Large intestine (tissue), 3 donors: Measurements from ENCODE around the gene SORCS3. TPM values are rescaled to one million over a fixed set of nuclear protein-coding genes. Genes with fewer than 3 reads are reported as not detected.

Experiments used
- DNase-seq, 2 donors: peaks; one replicate each; pipeline versions ENCODE4 v3.0.0 to v3.0.0-alpha.2; 2013
- H3K27ac ChIP-seq: one replicate; pipeline ENCODE4 v1.5.1; 2013; ENCODE audit warnings: low read length
- H3K27me3 ChIP-seq: 2 replicates; pipeline ENCODE4 v1.6.1; 2013; ENCODE audit warnings: low read length; ENCODE audit not compliant: control insufficient read depth, insufficient read depth
- H3K36me3 ChIP-seq: 2 replicates; pipeline ENCODE4 v1.6.1; 2013; ENCODE audit warnings: low read length; ENCODE audit not compliant: control insufficient read depth, insufficient read depth
- H3K4me1 ChIP-seq: one replicate; pipeline ENCODE4 v1.6.1; 2013; ENCODE audit warnings: low read length; ENCODE audit not compliant: control insufficient read depth, insufficient read depth
- H3K4me3 ChIP-seq: one replicate; pipeline ENCODE4 v1.5.1; 2013; ENCODE audit warnings: low read length
- H3K9me3 ChIP-seq: one replicate; pipeline ENCODE4 v1.6.1; 2013; ENCODE audit warnings: mild to moderate bottlenecking, low read depth, low read length, moderate library complexity; ENCODE audit not compliant: control insufficient read depth
- WGBS: methylation state at CpG from one replicate; pipeline ENCODE4 v1.1.5; 2013; ENCODE audit warnings: low lambda C conversion rate; ENCODE audit not compliant: insufficient coverage; 5-methylcytosine and 5-hydroxymethylcytosine counted together
- polyA plus RNA-seq: library from polyadenylated mRNA; unstranded; fragments of 120-200 nt; gene quantifications from one replicate; pipeline ENCODE4 v1.2.1, GENCODE V29; 2013

The SORCS3 gene
- polyA plus RNA-seq, 1 donor: 1.7 TPM

DNA sequence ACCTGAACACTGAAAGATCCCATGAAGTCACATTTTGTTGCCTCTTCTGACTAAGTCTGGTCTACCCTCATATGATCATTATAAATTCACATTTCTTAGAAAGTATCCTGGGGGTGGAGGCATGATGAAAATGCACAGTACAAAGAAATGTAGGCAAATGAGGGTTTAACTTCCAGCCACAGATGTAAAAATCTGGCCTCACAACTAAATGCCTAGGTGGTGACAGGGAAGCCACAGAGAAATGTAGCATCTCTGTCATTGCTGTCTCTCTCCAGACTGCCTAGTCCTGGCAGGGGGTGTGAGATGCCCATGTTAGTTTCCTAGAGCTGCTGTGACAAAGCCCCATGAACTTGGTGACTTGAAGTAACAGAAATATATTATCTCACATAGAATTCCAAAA is 395.9 kb downstream of the SORCS3 start:
- H3K27ac ChIP-seq: no peak overlapping the region
- H3K9me3 ChIP-seq: no peaks in the 10 kb centered on the region
- H3K4me1 ChIP-seq: no peaks in the 10 kb centered on the region
- H3K36me3 ChIP-seq: no peaks in the 10 kb centered on the region
- H3K27me3 ChIP-seq: no peaks in the 10 kb centered on the region
- no peak overlapping the region for H3K4me3 ChIP-seq
- no peak for DNase-seq

DNA sequence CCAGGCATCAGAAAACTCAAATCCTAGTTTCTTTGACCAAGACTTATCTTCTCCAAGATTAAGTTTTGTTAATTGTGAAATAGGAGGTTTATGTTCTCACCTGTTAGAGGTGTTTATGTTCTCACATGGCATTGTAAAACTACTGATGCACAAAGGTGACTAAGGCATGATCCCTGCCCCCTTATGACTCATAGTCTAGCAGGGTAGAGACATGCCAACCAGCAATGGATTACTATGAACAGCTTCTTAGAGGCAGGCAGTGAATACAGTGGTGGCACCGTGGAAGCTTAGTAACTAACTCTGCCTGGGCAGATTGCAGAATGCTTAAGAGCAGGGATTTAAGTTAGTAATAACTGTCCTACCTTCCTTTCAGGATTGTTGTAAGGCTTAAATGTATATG is 400.9 kb downstream of the SORCS3 start:
- no peaks in the 10 kb centered on the region for H3K36me3 ChIP-seq
- no peaks in the 10 kb centered on the region for H3K4me1 ChIP-seq
- no peak overlapping the region for H3K27ac ChIP-seq
- no peaks in the 10 kb centered on the region for H3K27me3 ChIP-seq
- no peaks in the 10 kb centered on the region for H3K9me3 ChIP-seq
- no peak for DNase-seq
- no CpG with 5 or more reads among the region's 1 CpG for WGBS
- H3K4me3 ChIP-seq: no peak overlapping the region

DNA sequence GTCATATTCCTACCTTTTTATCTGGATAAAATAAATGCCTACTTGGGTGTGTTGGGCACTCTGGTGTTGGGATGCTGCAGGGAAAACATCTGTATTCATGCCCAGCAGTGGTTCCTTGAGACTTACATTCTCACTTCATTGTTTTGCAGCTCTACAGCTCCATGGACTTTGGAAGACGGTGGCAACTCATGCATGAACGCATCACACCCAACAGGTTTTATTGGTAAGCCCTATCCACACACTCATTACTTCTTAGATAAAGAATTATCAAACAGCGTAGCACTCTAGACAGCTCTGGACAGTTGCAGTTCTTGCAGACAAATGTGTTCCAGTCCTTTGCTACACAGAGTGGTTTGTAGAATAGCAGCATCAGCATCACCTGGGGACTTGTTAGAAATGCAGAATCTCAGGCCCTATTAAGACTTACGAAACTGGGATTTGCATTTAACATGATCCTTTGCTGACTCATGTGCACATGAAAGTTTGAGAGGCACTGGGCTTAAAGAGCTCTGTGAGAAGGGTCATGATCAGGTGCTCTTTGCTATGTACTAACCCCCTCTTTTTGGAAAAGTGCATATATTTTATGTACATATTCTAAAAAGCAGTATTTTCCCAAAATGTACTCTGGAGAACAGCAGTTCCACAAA is 401.9 kb downstream of the SORCS3 start:
- Histone ChIP-seq H3K36me3 (no peaks in the 10 kb centered on the region), H3K9me3 (no peaks in the 10 kb centered on the region), H3K27me3 (no peaks in the 10 kb centered on the region), H3K27ac (no peak overlapping the region), H3K4me3 (no peak overlapping the region), H3K4me1 (no peaks in the 10 kb centered on the region)
- no CpG with 5 or more reads among the region's 4 CpGs for whole genome bisulfite sequencing
- DNase-seq: no peak

DNA sequence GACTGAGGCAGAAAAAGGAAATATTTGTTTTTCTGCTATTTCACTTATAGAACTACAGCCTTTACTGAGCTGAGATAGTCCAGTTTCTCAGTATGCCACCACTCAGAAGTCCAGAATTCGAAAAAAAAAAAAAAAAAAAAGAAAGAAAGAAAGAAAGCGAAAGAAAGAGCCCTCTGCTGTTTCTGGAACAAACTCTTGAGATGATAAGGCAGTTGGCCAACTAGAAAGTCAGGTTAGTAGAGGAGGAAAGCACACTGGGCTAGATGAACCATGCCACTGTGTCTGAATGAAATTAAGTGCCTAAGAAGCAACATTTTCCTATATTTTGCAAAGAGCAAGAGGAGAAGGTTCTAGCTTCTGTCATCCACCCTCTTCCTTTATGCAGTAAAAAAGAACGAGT is 403.8 kb downstream of the SORCS3 start:
- Histone ChIP-seq H3K9me3 (no peaks in the 10 kb centered on the region), H3K27ac (no peak overlapping the region), H3K4me3 (no peak overlapping the region), H3K27me3 (no peaks in the 10 kb centered on the region), H3K36me3 (no peaks in the 10 kb centered on the region), H3K4me1 (no peaks in the 10 kb centered on the region)
- WGBS: 65% methylated on average over 2 of the region's 3 CpGs
- no peak for DNase-seq

GRCh38 chr10:105056413-105056812 is 415.3 kb downstream of the SORCS3 start:
- Histone ChIP-seq H3K27ac (no peak overlapping the region), H3K36me3 (no peaks in the 10 kb centered on the region), H3K9me3 (no peaks in the 10 kb centered on the region), H3K27me3 (no peaks in the 10 kb centered on the region), H3K4me1 (no peaks in the 10 kb centered on the region), H3K4me3 (no peak overlapping the region)
- no peak for DNase-seq
- 90% methylated on average over 2 of the region's 2 CpGs for WGBS

GRCh38 chr10:105062951-105063350 is 421.9 kb downstream of the SORCS3 start:
- Histone ChIP-seq H3K4me1 (no peaks in the 10 kb centered on the region), H3K9me3 (no peaks in the 10 kb centered on the region), H3K36me3 (no peaks in the 10 kb centered on the region), H3K27me3 (no peaks in the 10 kb centered on the region), H3K27ac (no peak overlapping the region), H3K4me3 (no peak overlapping the region)
- no CpG with 5 or more reads among the region's 5 CpGs for WGBS
- DNase-seq: no peak

DNA sequence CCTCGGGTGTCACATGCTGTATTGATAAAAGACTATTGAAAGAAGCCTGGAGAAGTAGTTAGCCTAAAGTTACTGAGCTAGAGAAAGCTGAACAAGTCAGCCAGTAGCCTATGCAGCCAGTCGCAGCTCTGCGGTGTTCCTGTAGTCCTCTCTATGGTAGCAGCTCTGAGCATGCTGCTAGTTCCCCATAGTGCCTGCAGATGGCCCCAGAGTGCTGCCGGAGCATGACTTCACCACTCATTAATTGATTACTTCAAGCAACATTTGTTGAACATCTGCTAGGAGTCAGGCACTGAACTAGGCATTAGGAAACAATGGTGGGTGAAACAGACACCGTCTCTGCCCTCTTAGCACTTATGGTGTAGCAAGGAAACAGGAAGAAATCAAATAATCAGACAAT is 422.7 kb downstream of the SORCS3 start:
- H3K36me3 ChIP-seq: no peaks in the 10 kb centered on the region
- no peak overlapping the region for H3K4me3 ChIP-seq
- DNase-seq: peak; percentile 7 to 26
- H3K9me3 ChIP-seq: no peaks in the 10 kb centered on the region
- H3K4me1 ChIP-seq: no peaks in the 10 kb centered on the region
- H3K27ac ChIP-seq: no peak overlapping the region
- H3K27me3 ChIP-seq: no peaks in the 10 kb centered on the region
- WGBS: no CpG with 5 or more reads among the region's 5 CpGs

DNA sequence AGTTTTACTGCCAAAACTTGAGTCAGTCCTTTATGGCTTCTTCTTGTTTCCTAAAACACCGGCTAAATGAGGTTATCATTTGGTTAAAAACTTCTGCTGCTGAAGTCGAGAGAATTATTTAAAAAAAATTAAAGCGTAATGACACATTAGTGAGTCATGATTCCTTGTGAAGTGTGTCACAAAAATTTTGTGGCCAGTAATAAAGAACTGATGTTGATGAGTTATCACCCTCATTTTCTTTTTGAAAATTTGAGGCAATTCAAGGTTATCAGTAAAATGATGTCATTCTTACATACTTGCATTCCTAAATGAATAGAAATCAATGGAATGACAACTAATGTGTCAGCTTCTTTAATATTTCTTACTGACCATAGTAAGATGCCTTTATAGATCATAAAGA is 427.4 kb downstream of the SORCS3 start:
- Histone ChIP-seq H3K4me1 (no peaks in the 10 kb centered on the region), H3K27ac (no peak overlapping the region), H3K27me3 (no peaks in the 10 kb centered on the region), H3K4me3 (no peak overlapping the region), H3K9me3 (no peaks in the 10 kb centered on the region), H3K36me3 (no peaks in the 10 kb centered on the region)
- 94% methylated on average over 3 of the region's 3 CpGs for WGBS
- no peak for DNase-seq

DNA sequence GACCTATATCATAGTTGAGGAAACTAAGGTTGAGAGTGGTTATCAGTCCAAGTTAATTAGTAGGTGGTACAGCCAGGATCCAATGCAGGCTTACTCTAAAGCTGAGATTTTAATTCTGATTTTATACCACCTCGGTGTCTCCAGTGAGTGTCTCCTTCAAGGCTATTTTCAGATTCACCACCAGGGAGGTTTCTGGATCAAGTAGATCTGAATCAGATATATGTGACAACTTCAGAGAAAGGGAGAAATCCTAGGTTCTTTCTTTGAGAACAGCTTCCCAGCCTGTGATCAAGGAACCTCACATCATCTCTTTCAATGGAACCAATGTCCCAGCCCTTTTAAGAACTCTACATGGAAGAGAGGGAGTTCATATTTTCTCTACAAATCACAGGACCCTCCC is 429.2 kb downstream of the SORCS3 start:
- H3K4me1 ChIP-seq: no peaks in the 10 kb centered on the region
- H3K36me3 ChIP-seq: no peaks in the 10 kb centered on the region
- H3K9me3 ChIP-seq: no peaks in the 10 kb centered on the region
- H3K27ac ChIP-seq: no peak overlapping the region
- H3K27me3 ChIP-seq: no peaks in the 10 kb centered on the region
- no peak overlapping the region for H3K4me3 ChIP-seq
- WGBS: no CpG with 5 or more reads among the region's 1 CpG
- no peak for DNase-seq

DNA sequence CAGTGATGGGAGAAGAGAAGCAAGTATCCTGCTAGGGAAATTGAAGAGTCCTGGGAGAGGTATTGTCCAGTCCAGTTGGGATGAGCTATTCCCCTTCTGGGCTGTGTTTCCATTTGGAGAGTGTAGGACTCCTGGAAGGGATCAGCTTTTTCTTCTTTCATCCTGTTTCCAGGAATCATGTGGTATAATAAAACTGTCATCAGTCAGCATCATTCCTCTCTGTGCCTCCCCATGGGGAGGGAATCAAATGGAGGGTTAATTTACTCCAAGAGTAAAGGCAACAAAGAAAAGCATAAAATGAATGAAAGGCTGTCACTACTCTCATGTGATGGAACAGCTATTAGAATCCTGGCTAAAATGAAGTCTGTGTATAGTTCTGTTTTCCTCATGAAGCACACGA is 429.9 kb downstream of the SORCS3 start:
- Histone ChIP-seq H3K9me3 (no peaks in the 10 kb centered on the region), H3K36me3 (no peaks in the 10 kb centered on the region), H3K27me3 (no peaks in the 10 kb centered on the region), H3K27ac (no peak overlapping the region), H3K4me3 (no peak overlapping the region), H3K4me1 (no peaks in the 10 kb centered on the region)
- no peak for DNase-seq
- no CpG with 5 or more reads among the region's 1 CpG for WGBS

DNA sequence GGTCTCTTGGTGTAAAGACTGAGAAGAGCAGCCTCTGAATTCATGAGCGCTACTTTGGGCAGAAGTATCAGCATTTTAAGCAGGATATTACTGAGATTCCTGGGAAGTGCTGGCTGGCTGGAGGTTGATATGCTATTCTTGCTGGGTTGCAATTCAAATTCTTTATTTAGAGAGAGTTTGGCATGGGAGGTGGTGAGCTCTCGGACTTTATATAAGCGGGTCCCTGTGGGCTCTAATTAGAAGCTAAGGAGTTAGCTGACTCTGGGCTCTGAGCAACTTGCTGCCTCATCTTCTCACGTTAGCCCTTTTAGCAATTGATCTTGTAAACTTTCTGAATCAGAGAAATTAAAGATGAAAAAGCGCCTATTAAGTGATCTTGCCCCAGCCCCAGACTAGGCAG is 430.9 kb downstream of the SORCS3 start:
- Histone ChIP-seq H3K4me1 (no peaks in the 10 kb centered on the region), H3K36me3 (no peaks in the 10 kb centered on the region), H3K9me3 (no peaks in the 10 kb centered on the region), H3K27me3 (no peaks in the 10 kb centered on the region), H3K4me3 (no peak overlapping the region), H3K27ac (no peak overlapping the region)
- no peak for DNase-seq
- WGBS: 92% methylated on average over 2 of the region's 5 CpGs
